Left renal cortex interstitium (tissue), 4 donors: ENCODE data around the gene FAM170B. TPM values are rescaled to one million over a fixed set of nuclear protein-coding genes. Genes with fewer than 3 reads are reported as not detected.

Experiments
- DNase-seq, 4 donors: peaks; one replicate each; pipeline ENCODE4 v3.0.0-alpha.2; 2013; ENCODE audit warnings: low read depth in 4 of 4, low spot score in 2 of 4, missing footprints in 1 of 4
- polyA plus RNA-seq, 4 donors: library from polyadenylated mRNA; unstranded; fragments of 120-200 nt; gene quantifications; one replicate each; pipeline ENCODE4 v1.2.1, GENCODE V29; 2013; ENCODE audit not compliant: insufficient read length in 4 of 4

Gene FAM170B
- polyA plus RNA-seq, 4 donors: not detected

- no peak for DNase-seq
Observed at GRCh38 chr10:49082766-49083165, 51.1 kb downstream of the FAM170B start.

GRCh38 chr10:49081547-49082275 is 52.1 kb downstream of the FAM170B start:
- DNase-seq: no peak

Other genes with a start within 250 kb of the FAM170B start
- under 1 TPM in 3 of 4 donors, not detected in 1; 0.11 to 0.19 (median 0.17) TPM for gene LRRC18, start 194.2 kb downstream of the FAM170B start, polyA plus RNA-seq
- gene VSTM4, start 18.5 kb downstream of the FAM170B start, polyA plus RNA-seq: 10 to 100 TPM; 13.7 to 16.8 (median 14.0) TPM
- gene TMEM273, start 54.4 kb upstream of the FAM170B start, polyA plus RNA-seq: 1 to 10 TPM; 1.9 to 3.0 (median 2.5) TPM
- under 1 TPM; 0.07 to 0.34 (median 0.14) TPM for gene C10orf71, start 165.1 kb upstream of the FAM170B start, polyA plus RNA-seq